Fibroblast of lung (primary cell): Measurements from ENCODE around the gene LRMDA.

Experiments used
- CTCF ChIP-seq, 2 donors: IDR thresholded peaks in 1 of 2; conservative IDR thresholded peaks in 1 of 2; 1 replicate in 1 of 2; 2 replicates in 1 of 2; pipeline ENCODE4 v1.5.1; 2011 to 2012; ENCODE audit warnings: low read length in 2 of 2, control low read depth in 1 of 2, inconsistent platforms in 1 of 2, low read depth in 1 of 2, mild to moderate bottlenecking in 1 of 2
- EZH2 ChIP-seq: IDR thresholded peaks from 2 replicates; pipeline ENCODE4 v1.5.1; 2012; ENCODE audit warnings: low read length, control low read depth, mild to moderate bottlenecking; ENCODE audit errors: missing control alignments

- TF ChIP-seq CTCF (conservative IDR thresholded peaks at IDR 0.05 in 1 of 2, IDR thresholded peaks at IDR 0.05 in 1 of 2; ENCODE audit: low read depth in 1 of 2, low read length in 2 of 2) (no peak), EZH2 (no peak)
Observed at GRCh38 chr10:76071653-76072365, 640.4 kb downstream of the LRMDA start.
